HT1080 (cell line): ENCODE data around the gene H2BK1. TPM values are rescaled to one million over a fixed set of nuclear protein-coding genes. Genes with fewer than 3 reads are reported as not detected.
A peak's percentile ranks its signal among the peaks of the same experiment; 100 is the strongest.

Experiments used
- DNase-seq: peaks from one replicate; pipeline ENCODE4 v3.0.0-alpha.2; 2015; ENCODE audit warnings: low read depth
- total RNA-seq: library from RNA; depleted of rRNA; stranded (reverse); fragments of >200 nt; shearing (Covaris generic); gene quantifications from 2 replicates; pipeline ENCODE4 v1.2.3, GENCODE V29; 2014

The H2BK1 gene
- total RNA-seq, 1 experiment from 2014 or later: not detected

DNA sequence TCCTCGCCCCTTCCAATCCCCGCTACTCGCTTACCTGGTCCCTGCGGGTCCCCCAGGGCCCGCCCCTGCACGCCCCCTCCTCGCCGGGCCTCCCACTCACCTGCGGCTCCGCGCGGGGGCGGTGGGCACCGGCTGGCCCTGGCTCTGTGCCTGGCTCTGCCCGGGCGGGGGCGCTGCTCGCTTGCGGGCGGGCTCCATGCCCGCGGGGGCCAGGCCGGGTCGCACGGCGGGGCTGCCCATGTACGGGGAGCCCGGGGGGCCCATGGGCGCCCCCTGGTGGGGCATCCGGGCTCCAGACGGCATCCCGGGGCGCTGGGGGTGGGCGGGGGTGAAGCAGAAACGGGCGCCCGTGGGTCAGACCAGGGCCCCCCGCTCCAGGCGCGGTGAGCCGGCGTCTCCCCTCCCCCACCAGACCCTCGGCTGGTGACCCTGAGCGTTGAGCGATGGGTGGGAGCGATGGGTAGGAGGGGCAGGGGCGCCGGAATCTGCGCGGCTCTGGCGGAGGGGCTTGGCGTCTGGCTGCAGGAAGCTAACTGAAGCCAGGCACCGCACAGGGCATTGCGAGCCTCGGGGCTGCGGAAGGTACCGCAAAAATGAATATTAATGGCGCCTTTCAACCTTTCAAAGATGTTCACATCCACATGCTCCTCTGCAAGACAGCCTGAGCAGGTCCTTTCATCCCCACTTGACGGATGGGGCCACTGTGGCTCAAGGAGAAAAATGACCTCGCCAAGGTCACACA, 35.2 kb upstream of the H2BK1 start:
- no peak for DNase-seq

DNA sequence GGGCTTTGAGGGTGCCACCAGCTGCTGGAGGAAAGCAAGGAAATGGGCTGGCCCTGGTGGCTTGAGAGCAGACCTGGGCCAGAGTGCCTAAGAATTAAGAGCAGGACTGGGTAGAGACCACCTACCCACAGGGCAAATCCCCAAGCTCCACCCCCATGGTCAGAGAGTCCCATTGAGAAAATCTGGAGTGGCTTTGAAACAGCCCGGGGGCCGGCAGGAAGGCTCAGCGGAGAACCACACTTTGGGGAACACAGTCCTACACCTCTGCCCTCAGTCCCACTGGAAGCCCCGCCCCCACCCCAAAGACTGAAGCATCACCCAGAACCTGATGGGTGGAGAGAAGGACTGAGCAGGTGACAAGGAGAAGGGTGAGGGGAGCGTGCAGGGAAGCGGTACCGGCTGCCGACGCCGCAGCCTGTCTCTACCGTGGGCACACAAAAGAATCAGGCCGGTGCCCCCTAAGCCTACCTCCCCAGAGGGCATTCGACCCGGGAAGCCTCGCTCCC, 34.6 kb upstream of the H2BK1 start:
- DNase-seq: no peak

DNA sequence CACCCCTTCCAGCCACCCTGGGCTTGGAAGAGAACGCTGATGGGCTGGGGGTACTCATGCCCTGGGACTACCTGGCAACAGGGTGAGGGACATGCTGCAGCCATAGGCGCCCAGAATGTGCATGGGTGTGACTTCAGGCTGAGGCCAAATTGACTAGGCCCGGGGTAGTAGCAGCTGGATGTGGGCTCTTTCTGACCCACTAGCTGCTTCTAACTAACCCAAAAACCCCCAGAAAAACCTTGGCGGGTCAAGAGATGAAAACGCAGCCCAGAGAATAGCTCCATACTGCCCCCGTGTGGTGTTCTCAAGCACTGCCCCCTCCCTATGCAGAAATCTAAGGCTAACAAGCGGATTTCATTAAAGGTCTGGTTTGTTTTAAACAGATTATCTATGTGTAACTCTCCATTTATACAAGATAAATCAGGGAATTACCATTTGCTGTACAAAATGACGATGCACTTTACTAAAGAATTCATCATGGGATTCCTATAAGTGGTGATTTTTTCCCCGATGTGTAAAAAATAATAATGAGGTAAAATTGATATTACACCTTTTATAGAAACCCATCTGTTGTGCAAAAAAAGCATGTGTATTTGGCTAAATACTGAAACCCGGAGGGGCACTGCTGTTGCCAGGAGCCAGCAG, 34.0 kb upstream of the H2BK1 start:
- DNase-seq: peak; percentile 36

DNA sequence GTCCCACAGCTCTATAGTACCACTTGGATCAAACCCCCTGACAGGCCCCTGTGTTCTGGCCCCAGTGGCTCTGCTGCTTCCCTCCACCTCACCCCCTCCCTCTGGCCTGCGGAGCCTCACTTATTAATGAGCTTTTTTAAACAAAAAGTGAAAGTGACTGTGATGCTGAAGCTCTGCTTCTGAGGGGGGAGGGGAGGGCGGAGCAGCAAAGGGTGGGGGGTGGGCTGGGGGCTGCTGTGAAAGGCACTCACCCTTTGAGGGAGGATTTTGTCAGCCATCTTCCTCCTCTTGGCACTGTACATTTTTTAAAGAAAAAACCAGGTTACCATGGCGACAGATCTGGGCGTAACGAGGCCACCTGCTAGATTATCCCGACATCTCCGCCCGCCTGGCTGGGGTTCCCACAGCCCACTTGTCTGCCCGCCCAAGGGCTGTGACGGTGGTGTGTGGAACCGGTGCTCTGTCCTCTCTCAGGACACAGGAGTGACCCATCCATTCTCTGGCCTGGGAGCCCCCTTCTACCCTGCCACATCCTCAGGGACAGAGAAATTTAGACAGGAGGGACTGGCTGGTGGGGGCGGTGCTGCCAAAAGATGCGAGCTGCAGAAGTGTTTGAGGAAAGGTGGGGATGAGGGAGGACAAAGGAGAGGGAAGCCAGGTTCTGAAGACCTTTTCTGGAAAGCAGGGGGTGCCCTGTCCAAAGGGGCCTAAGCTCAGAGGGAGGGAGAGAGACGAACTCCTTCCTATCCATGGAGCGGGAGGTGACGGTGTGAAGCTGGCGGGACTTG, 33.3 kb upstream of the H2BK1 start:
- DNase-seq: no peak

DNA sequence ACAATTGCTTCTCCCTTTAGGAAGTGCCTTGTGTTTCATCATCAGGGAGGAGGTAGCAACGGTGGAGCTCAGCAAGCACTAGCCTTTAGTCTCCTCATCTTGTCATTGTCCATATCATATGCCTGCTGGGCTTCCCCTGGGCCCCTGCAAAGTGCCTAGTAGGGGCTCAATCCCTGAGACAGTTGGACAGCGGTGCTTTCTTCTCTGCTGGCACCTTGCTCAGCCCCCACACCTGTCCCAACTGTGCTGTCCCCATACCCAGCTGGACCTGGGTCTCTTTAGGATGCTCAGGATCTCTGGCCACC, 32.7 kb upstream of the H2BK1 start:
- DNase-seq: no peak

DNA sequence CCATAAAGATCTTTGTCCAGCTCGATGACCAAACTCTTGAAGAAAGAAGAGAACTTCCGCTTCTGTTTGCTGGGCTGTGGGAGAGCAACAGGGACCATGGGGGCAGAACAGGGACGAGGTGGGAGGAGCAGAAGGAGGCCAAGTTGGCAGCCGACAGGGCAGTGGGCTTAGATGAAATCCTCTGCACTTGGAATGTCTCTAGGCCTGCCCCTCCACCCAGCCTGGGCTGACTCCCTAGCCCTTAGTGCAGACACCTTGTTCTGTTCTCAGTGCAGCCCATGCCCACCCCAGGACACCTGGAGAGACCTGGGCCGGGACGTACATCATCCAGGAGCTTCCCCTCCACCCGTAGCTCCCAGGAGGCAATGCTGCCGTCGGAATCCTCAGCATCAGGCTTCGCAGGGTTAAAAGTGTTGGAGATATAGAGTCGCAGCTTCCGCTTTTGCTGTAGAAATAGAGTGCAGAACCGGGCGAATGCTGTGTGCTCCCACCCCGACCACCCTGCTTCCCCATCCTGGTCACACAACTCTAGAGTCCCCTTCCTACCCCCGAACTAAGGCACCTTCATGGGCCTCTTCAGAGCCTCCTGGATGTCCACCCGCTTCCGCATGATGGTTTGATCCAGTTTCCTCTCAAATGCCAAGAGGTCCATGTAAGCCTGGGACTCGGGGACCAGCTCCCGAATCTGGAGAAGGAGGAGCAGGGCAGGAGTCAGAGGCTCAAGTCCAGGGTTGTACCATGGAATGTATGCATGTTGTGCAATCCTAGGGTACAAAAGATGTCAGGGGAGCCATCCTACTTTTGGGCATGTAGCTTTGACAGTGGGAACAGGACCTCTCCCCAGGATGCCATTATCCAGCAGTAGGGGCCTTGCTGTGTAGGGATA, 32.1 kb upstream of the H2BK1 start:
- DNase-seq: no peak

DNA sequence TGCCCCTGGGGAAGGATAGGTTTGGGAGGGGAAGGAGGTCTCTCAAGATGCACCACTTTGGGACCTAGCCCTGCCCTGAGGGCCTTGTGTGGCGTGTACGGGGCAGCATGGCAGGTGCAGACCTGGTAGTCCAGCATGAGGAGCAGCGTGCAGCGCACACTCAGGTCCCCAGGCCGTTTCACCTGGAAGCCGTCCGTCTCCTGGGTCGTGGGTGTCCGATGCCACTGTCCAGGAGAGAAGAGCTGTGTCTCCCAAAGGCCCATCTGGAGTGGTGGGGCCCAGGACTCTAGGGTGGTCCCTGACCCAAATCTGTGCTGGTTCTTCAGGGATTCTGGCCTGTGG, 31.4 kb upstream of the H2BK1 start:
- DNase-seq: no peak

DNA sequence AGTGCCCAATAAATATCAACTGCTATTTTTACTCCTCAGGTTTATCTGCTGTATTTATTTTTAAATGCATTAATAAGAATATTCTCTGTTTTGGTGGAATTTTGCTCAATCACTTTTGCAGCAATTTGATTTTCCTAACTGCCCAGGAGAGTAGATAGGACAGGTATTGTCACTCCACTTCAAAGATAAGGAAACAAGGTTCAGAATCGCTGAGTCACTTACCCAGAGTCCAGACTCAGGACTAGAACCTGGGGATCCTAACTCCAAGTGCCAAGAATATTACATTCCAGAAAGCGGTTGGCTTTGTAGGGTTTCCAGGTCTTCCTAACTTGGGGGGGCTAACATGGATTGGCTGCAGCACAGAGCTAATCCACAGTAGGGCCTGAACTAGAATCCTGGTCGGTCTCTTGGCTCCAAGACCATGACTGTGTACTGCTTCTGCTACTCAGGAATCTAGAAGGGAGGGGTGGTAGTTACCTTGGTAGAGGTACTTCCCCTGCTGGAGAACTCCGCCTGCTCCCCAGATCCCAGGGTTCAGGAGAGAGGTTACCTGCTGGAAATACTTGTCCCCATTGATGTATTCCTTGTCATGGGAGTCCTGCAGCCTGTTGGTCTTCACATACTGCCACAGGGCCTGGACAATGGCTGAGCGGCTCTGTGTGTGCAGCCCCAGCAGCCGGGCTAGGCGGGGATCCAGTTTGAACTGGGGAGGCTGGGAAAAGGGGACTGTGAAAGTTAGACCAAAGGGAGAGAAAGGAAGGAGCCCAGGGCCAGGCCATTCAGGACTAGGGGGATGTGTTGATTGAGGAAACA, 30.9 kb upstream of the H2BK1 start:
- no peak for DNase-seq

DNA sequence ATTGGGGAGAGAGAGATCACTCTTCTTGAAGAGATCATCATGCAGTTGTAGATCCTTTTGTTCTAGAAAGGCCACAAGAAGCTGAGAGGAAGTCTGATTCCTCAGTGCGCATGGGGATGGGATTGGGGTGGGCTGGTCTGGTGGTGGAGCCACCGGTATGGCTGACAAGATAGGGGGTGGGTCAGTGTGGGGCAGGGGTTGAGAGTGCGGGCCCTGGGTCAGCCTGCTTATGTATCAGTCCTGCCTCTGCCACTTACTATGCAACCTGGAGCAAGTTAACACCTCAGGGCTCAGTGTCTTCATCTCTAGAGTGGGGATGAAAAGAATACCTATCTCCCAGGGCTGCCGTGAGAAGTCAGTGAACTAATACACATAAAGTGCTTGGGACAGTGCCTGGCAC, 30.2 kb upstream of the H2BK1 start:
- DNase-seq: no peak

DNA sequence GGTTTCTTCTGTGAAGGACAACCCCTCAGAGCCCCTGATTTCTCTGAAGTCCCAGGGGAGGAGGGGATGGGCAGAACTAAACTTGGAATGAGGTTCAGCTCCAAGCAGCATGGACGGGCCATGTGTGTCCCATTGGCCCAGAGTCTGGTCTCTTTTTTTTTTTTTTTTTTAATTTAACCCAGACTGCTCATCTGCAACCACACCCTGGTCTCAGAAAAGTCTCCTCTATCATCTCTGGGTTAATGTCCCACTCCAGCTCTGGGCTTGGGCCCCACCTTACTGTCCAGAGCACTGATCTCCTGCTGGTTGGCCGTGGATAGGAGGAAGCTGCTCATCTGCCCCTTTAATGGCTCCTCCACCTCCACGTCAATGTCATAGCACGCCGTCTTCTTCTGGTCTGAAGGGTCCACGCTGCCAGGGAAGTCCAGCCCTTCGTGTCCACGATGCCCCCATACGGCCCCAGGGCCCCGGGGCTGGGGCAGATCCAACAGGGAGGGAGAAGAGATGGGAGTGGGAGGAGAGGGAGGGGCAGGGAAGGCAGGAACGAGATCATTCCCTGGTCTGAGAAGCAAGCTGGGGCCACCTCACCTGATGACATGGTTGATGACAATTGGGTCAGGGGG, 29.7 kb upstream of the H2BK1 start:
- no peak for DNase-seq

DNA sequence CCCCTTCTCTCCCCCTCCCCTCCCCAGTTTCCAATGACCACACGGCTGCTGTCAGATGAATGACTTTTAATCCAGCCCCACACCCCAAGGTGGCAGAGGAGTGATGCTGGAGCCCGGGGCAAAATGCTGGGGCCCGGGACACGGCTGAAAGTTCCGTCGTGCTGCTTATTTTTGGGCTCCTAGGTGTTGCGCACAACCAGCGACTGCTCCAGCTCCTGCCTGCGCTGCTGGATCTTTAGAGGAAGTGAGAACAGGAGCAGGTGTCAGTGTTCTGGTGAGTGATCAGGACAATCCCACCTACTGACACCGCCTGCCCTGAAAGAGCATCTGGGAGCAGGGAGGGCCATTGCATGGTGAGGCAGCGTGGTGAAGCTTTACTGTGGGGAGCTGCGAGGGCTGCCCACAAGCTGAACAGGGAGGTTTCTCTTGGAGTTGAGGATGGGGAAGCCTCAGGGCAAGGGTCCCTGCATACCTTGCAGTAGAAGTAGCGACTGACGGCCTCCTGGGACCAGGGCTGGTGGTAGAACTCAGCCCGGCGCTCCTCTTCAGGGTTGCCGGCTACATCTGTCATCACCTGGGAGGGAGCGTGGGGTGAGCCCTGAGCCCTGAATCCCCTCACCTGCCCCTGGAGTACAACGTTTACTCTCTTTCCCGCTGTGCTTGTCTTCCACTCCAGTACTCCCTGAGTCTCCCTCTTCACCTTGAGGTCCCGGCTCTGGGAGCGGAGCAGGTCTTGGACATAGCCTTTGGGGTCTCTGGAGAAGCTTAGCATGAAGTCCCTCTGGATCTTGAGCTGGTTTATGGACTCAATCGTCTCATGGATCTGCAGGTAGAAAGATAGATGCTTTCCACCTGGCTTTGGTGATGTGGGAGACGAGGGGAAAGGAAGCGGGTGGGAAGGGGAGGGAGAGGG, 28.9 kb upstream of the H2BK1 start:
- DNase-seq: no peak

DNA sequence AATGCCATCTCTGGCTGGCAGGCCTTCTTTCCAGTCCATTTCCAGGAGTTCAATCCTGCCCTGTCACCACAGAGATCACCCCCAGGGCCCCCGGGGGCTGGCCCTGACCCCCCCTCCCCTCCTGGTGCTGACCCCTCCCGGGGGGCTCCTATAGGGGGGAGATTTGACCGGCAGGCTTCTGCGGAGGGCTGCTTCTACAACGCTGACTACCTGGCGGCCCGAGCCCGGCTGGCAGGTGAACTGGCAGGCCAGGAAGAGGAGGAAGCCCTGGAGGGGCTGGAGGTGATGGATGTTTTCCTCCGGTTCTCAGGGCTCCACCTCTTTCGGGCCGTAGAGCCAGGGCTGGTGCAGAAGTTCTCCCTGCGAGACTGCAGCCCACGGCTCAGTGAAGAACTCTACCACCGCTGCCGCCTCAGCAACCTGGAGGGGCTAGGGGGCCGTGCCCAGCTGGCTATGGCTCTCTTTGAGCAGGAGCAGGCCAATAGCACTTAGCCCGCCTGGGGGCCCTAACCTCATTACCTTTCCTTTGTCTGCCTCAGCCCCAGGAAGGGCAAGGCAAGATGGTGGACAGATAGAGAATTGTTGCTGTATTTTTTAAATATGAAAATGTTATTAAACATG, 28.0 kb upstream of the H2BK1 start:
- DNase-seq: no peak

DNA sequence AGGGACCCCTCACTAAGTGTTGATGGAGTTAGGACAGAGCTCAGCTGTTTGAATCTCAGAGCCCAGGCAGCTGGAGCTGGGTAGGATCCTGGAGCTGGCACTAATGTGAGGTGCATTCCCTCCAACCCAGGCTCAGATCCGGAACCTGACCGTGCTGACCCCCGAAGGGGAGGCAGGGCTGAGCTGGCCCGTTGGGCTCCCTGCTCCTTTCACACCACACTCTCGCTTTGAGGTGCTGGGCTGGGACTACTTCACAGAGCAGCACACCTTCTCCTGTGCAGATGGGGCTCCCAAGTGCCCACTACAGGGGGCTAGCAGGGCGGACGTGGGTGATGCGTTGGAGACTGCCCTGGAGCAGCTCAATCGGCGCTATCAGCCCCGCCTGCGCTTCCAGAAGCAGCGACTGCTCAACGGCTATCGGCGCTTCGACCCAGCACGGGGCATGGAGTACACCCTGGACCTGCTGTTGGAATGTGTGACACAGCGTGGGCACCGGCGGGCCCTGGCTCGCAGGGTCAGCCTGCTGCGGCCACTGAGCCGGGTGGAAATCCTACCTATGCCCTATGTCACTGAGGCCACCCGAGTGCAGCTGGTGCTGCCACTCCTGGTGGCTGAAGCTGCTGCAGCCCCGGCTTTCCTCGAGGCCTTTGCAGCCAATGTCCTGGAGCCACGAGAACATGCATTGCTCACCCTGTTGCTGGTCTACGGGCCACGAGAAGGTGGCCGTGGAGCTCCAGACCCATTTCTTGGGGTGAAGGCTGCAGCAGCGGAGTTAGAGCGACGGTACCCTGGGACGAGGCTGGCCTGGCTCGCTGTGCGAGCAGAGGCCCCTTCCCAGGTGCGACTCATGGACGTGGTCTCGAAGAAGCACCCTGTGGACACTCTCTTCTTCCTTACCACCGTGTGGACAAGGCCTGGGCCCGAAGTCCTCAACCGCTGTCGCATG, 27.2 kb upstream of the H2BK1 start:
- no peak for DNase-seq

DNA sequence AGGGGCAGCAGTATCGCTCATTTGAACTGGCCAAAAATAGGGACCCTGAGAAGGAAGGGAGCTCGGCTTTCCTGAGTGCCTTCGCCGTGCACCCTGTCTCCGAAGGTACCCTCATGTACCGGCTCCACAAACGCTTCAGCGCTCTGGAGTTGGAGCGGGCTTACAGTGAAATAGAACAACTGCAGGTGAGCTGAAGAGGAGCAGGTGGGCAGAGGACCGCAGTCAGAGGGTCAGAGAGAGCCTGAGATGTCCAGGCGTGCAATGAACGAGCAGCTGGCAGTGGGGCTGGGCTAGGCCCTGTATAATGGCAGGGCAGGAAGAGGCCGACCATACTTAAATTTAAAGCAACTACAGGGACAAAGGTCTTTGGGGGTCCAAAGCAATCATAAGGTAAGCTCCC, 26.1 kb upstream of the H2BK1 start:
- no peak for DNase-seq

DNA sequence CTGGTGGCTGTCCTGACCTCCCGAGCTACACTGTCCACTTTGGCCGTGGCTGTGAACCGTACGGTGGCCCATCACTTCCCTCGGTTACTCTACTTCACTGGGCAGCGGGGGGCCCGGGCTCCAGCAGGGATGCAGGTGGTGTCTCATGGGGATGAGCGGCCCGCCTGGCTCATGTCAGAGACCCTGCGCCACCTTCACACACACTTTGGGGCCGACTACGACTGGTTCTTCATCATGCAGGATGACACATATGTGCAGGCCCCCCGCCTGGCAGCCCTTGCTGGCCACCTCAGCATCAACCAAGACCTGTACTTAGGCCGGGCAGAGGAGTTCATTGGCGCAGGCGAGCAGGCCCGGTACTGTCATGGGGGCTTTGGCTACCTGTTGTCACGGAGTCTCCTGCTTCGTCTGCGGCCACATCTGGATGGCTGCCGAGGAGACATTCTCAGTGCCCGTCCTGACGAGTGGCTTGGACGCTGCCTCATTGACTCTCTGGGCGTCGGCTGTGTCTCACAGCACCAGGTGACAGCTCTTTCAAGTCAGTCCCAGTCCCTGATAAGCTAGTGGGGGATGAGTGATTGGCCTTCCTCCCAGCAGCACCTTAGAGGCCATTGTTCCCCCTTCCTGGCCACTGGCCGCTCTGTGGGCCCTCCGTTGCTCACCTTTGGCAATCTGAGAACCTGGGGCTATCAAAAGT, 25.0 kb upstream of the H2BK1 start:
- DNase-seq: no peak

DNA sequence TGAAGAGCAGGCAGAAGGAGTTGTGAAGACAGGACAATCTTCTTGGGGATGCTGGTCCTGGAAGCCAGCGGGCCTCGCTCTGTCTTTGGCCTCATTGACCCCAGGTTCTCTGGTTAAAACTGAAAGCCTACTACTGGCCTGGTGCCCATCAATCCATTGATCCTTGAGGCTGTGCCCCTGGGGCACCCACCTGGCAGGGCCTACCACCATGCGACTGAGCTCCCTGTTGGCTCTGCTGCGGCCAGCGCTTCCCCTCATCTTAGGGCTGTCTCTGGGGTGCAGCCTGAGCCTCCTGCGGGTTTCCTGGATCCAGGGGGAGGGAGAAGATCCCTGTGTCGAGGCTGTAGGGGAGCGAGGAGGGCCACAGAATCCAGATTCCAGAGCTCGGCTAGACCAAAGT, 23.5 kb upstream of the H2BK1 start:
- no peak for DNase-seq
